Esophagus (tissue), 2 donors: Measurements from ENCODE around the gene MAT1A. TPM values are rescaled to one million over a fixed set of nuclear protein-coding genes. Genes with fewer than 3 reads are reported as not detected.

Source experiments
- H3K27ac ChIP-seq, 2 donors: one replicate each; pipeline ENCODE4 v1.5.1; 2013; ENCODE audit warnings: low read depth in 2 of 2, mild to moderate bottlenecking in 2 of 2, inconsistent platforms in 1 of 2, low read length in 1 of 2, moderate library complexity in 1 of 2
- H3K27me3 ChIP-seq, 2 donors: one replicate each; pipeline ENCODE4 v1.6.1; 2013; ENCODE audit warnings: low read length in 2 of 2, control low read depth in 1 of 2, mild to moderate bottlenecking in 1 of 2; ENCODE audit not compliant: insufficient read depth in 2 of 2, control insufficient read depth in 1 of 2
- H3K36me3 ChIP-seq, 2 donors: one replicate each; pipeline ENCODE4 v1.6.1; 2013; ENCODE audit warnings: low read length in 1 of 2; ENCODE audit not compliant: control insufficient read depth in 2 of 2, insufficient read depth in 2 of 2
- H3K4me1 ChIP-seq, 2 donors: one replicate each; pipeline ENCODE4 v1.6.1; 2013; ENCODE audit warnings: low read length in 1 of 2; ENCODE audit not compliant: control insufficient read depth in 2 of 2, insufficient read depth in 2 of 2
- H3K4me3 ChIP-seq, 2 donors: one replicate each; pipeline ENCODE4 v1.5.1; 2013; ENCODE audit warnings: low read length in 2 of 2, mild to moderate bottlenecking in 2 of 2, low read depth in 1 of 2, moderate library complexity in 1 of 2
- H3K9me3 ChIP-seq, 2 donors: one replicate each; pipeline ENCODE4 v1.6.1; 2013; ENCODE audit warnings: mild to moderate bottlenecking in 2 of 2, low read depth in 1 of 2, low read length in 1 of 2, moderate library complexity in 1 of 2; ENCODE audit not compliant: control insufficient read depth in 2 of 2, insufficient read depth in 1 of 2
- WGBS, 2 donors: extraction: QIAGEN DNeasy Blood & Tissue Kit; methylation state at CpG; one replicate each; pipeline ENCODE4 v1.1.7; 2013; 5-methylcytosine and 5-hydroxymethylcytosine counted together
- polyA plus RNA-seq, 2 donors: library from polyadenylated mRNA; stranded (reverse); fragments of 200-250 nt; gene quantifications; one replicate each; pipeline ENCODE4 v1.2.3, GENCODE V29; 2013
- donor health status: healthy with polysubstance abuse.
- donor health status: Bipolar disorder and iron deficiency.

MAT1A gene
- polyA plus RNA-seq, 2 donors, result 0.14 to 0.22 TPM

DNA sequence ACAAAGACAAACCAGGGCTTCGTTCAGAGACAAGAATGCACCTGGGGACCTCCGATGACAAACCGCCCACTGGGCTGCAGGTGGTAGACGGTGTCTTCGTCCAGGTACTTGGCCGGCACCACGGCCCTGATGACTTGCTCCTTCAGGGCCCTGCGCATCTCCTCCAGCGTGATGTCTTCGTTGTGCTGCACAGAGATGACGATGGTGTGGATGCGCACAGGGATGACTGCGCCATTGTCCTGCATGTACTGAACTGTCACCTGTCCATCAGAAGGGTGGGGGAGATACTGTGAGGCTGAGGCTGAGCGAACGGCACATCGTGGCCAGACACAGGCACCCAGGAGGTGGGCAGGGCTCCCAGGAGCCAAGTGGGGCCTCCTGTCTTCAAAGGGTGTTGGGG lies 13.1 kb downstream of the MAT1A start:
- no peak overlapping the region for H3K27ac ChIP-seq
- no peaks in the 10 kb centered on the region for H3K27me3 ChIP-seq
- no peaks in the 10 kb centered on the region for H3K4me1 ChIP-seq
- WGBS, 2 donors, result 94 to 95% methylated on average over 16 of the region's 16 CpGs
- H3K36me3 ChIP-seq, result no peaks in the 10 kb centered on the region
- H3K4me3 ChIP-seq, result no peak overlapping the region
- no peaks in the 10 kb centered on the region for H3K9me3 ChIP-seq

DNA sequence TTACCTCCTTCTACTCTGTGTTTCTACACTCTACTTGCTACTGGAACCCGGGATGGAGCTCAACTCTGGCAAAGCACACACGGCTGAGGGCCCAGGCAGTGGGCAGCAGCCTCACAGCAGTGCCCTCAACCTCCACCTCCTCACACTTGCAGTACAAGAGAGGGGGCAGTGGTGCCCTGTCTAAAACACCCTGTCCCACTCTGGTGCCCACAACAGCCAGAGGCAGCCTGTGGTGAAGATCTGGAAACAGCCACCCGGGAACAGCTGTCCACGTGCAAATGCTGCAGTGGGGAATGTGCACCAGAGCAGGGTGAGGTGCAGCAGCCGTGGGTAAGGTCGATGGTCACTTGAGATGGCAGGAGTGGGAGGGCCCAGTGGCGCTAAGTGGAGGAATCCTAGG lies 13.7 kb downstream of the MAT1A start:
- H3K4me3 ChIP-seq, result no peak overlapping the region
- no peaks in the 10 kb centered on the region for H3K9me3 ChIP-seq
- H3K4me1 ChIP-seq, result no peaks in the 10 kb centered on the region
- H3K27ac ChIP-seq, result no peak overlapping the region
- no peaks in the 10 kb centered on the region for H3K36me3 ChIP-seq
- H3K27me3 ChIP-seq, result no peaks in the 10 kb centered on the region
- WGBS, 2 donors, result 77% methylated on average over 7 of the region's 7 CpGs

DNA sequence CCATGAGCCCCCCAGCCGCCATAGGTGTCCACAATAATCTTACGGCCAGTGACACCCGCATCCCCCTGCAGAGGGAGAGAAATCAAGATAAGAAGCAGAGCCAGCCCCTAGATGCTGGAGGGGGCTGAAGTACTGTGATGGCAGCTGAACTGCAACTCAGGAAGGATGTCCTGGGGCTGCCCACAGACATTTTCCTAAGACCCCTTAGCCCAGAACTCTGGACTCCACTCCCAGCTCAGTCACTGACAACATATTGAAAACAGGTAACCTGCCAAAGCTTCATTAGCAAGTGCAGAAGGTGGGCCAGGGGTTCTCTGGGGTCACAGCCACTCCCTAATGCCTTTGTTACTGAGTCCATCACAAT lies 14.3 kb downstream of the MAT1A start:
- H3K9me3 ChIP-seq, result no peaks in the 10 kb centered on the region
- H3K27me3 ChIP-seq, result no peaks in the 10 kb centered on the region
- H3K36me3 ChIP-seq, result no peaks in the 10 kb centered on the region
- WGBS, 2 donors, result 95 to 96% methylated on average over 3 of the region's 3 CpGs
- H3K4me3 ChIP-seq, result no peak overlapping the region
- H3K4me1 ChIP-seq, result no peaks in the 10 kb centered on the region
- no peak overlapping the region for H3K27ac ChIP-seq

DNA sequence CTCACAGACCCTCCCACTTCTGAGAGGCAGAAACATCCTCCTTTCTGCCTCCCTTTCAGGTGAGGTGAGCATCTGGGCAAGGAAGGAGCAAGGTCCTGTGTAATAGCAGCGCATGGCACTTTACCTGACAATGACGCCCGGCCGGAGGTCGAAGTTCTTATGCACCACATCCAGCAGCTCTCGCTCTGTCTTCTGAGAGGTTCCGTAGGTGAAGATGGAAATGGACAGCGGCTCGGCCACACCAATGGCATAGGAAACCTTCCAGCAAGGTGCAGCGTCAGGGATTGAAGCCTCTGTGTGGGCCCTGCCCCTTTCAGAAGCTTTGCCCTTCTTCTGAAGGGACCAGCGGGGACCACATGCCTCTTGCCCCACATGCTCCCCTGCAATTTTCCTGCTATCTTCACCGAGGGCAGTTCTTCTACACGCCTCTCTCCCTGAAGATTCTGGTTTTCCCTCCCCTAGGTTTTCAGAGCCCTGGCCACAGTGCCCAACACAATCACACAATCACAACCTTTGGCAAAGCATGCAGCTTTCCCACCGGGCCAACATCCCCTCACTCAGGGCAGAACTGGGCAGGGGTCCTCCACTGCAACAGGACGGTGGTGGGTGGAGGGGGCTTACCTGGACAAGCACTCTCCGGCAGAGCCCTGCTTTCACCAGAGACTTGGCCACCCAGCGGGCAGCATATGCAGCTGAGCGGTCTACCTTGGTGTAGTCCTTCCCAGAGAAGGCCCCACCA lies 14.9 kb downstream of the MAT1A start:
- H3K4me3 ChIP-seq, result no peak overlapping the region
- no peaks in the 10 kb centered on the region for H3K36me3 ChIP-seq
- no peaks in the 10 kb centered on the region for H3K27me3 ChIP-seq
- H3K27ac ChIP-seq, result no peak overlapping the region
- 87 to 90% methylated on average over 18 of the region's 18 CpGs for WGBS, 2 donors
- no peaks in the 10 kb centered on the region for H3K4me1 ChIP-seq
- no peaks in the 10 kb centered on the region for H3K9me3 ChIP-seq

DNA sequence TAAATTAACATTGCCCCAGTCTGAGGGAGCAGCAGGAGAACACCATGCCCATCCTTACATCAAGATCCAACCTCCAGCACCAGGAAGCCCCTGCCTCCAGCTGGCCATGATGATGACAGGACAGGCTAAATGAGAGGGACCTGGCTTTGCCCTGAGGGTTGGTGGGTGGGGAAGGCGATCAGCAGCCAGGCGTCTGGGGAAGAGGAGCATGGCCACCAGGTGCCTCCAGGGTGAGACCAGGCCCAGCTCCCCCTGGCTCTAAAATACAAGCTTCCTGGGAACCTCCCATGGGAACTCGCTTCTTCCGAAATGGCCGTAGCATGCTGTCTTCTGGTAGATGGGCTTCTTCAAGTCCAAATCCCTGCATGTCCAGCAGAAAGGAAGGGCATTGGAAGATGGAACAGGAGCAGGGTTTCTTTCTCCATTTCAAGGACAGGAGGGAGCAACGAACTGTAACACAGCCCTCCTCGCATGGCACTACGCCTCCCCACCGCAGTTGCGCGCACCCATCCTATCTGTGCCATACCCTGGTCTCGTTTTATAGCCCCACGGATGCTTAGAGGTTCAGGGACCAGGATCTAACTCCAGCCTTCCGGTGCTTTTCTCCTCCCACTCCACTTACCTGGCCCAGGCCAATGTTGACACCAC lies 15.8 kb downstream of the MAT1A start:
- Histone ChIP-seq H3K27ac (no peak overlapping the region), H3K27me3 (no peaks in the 10 kb centered on the region), H3K4me1 (no peaks in the 10 kb centered on the region), H3K36me3 (no peaks in the 10 kb centered on the region), H3K9me3 (no peaks in the 10 kb centered on the region), H3K4me3 (no peak overlapping the region)
- 85 to 86% methylated on average over 14 of the region's 14 CpGs for WGBS, 2 donors

DNA sequence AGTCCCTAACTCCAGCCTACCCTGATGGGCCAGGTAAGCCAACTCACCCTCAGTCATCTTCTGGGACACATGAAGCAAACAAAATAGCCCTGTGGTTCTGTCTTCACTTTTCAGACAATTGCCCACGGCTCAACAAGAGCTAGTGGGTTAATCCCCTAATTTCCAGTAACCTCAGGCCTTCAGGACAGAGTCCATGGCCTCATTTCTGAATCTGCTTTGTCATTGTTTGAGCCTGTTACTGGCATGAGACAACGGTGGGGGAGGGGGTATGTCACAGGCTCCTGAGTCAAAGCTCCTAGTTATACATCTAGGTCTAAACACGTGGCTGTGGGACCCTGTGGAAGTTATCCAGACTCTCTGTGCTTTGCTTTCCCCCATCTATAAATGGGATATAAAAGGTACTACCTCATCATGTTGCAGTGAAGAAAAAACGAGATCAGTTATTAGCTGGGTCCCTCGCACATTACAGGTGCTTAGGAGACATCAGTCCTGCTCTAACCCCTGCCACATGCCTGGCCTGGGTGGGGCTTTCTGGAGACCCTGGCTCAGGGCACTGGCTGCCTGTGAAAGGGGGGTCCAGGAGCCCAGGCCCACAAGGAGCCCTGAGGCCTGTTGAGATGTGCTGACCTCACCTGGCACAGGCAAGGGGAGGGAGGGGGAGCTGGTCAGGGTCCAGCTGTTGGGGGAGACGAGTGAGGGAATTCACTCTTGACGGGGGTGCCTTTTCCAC lies 16.5 kb downstream of the MAT1A start:
- no peaks in the 10 kb centered on the region for H3K27me3 ChIP-seq
- 62 to 66% methylated on average over 7 of the region's 7 CpGs for WGBS, 2 donors

DNA sequence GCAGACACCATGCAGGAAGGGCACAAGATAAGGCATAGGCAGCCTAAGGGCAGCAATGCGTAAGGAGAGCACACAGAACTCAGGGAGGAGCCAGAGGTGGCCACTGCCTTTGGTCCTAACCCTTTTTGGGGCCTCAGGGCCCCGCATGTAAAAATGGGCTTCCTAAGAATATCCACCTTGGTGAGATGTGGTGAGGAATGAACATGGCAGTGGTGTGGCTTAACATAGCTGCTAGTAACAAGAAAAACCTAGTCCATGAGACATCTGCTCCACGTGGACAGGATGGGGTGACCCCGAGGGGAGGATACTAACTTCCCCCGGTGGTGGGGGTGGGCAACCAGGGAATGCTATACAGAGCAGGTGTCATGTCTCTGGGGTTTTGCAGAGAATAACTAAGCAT lies 18.0 kb downstream of the MAT1A start:
- no peaks in the 10 kb centered on the region for H3K9me3 ChIP-seq
- no peak overlapping the region for H3K4me3 ChIP-seq
- no peak overlapping the region for H3K27ac ChIP-seq
- H3K27me3 ChIP-seq, result no peaks in the 10 kb centered on the region
- 74 to 79% methylated on average over 5 of the region's 5 CpGs for WGBS, 2 donors
- no peaks in the 10 kb centered on the region for H3K4me1 ChIP-seq
- no peaks in the 10 kb centered on the region for H3K36me3 ChIP-seq

More for the DNA sequence above, 16.5 kb downstream of the MAT1A start:
- Histone ChIP-seq H3K4me1 (no peaks in the 10 kb centered on the region), H3K9me3 (no peaks in the 10 kb centered on the region), H3K36me3 (no peaks in the 10 kb centered on the region), H3K4me3 (no peak overlapping the region), H3K27ac (no peak overlapping the region)

DNA sequence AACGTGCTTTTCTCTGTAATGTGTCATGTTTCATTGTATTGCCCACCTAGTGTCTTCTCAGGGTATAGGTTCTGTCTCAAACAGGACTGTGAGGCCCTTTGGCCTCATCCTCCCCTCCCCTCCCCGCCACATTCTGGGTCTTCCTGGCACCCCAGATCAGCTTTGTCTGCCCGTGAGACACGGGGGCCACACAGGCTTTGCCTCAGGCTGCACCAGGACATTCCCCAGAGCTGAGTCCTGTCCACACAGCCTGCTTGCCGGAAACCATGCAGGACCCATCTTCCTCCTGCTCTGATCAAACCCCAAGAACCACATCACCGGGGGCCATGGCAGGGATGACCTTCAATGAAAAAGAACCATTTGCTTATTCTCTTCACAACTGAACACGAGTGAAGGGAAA lies 18.6 kb downstream of the MAT1A start:
- no peaks in the 10 kb centered on the region for H3K36me3 ChIP-seq
- no peak overlapping the region for H3K27ac ChIP-seq
- peaks cover 0 to 3% of the 10 kb centered on the region in 2 donors for H3K4me1 ChIP-seq
- 87 to 93% methylated on average over 7 of the region's 7 CpGs for WGBS, 2 donors
- H3K9me3 ChIP-seq, result no peaks in the 10 kb centered on the region
- H3K4me3 ChIP-seq, result no peak overlapping the region
- no peaks in the 10 kb centered on the region for H3K27me3 ChIP-seq

DNA sequence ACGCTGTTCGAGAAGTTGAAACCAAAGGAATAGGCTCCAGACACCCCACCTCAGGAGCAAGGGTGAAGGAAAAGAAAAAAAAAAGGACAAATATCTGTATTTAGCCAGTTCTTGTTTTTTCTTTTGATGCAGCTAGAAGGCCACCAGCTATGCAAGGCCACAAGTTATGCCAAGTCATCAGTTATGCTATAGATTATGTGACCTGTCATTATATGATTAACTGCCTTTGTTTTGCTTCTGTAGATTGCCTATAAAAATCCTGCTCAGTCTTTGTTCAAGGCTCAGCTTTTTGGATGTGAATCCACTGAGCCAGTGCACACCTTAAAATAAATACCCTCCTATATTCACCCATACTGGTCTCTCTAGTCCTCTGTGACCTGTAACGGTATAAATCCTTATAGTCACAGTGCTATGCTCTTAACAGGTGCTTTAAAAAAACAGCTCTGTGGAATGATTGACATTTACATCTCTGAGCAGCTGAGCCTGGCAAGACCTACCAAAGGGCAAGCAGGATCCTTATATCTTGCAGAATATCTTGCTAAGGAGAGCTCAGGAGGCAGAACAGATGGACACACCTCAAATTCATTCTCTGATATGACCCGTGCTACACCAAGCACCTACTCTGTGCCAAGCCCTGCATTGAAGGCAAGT lies 20.4 kb downstream of the MAT1A start:
- Histone ChIP-seq H3K4me3 (no peak overlapping the region), H3K36me3 (no peaks in the 10 kb centered on the region), H3K27ac (no peak overlapping the region), H3K4me1 (peaks cover 0 to 3% of the 10 kb centered on the region in 2 donors), H3K9me3 (no peaks in the 10 kb centered on the region), H3K27me3 (no peaks in the 10 kb centered on the region)
- 60 to 65% methylated on average over 4 of the region's 4 CpGs for WGBS, 2 donors
